ENCODE results near the gene BOK. TPM values are rescaled to one million over a fixed set of nuclear protein-coding genes. Genes with fewer than 3 reads are reported as not detected.

Gene BOK
- total and polyA plus RNA-seq, 2 of the 13 experiments (the other 11 are each of a cell fraction or from before 2014, with no cell fraction given) = 35.5 to 39.2 TPM

GRCh38 chr2:241559323-241560161 is 997 bp downstream of the BOK start (continued):
- TF ChIP-seq HMGXB4 (CRISPR knock-in tag; IDR thresholded peaks at IDR 0.05; ENCODE audit: borderline replicate concordance in 1 of 2, low read depth in 1 of 2) = peak in 1 of 2 experiments; percentile 42; a peak in 2 of 4 replicates
- TF ChIP-seq HBP1 (CRISPR knock-in tag; IDR thresholded peaks at IDR 0.05; ENCODE audit: low read depth) = no peak
- no peak for TF ChIP-seq IKZF5 (CRISPR knock-in tag; IDR thresholded peaks at IDR 0.05)
- TF ChIP-seq ZBTB7B (CRISPR knock-in tag; IDR thresholded peaks at IDR 0.05) = peak; percentile 74
- TF ChIP-seq TMF1 (CRISPR knock-in tag; IDR thresholded peaks at IDR 0.05; ENCODE audit: low read depth) = no peak
- TF ChIP-seq MAF1 (CRISPR knock-in tag; IDR thresholded peaks at IDR 0.05; ENCODE audit: borderline replicate concordance) = 0 out of 2 replicates have a peak, but pooled peaks have one; percentile 27
- TF ChIP-seq ATF3 (CRISPR knock-in tag; IDR thresholded peaks at IDR 0.05) = peak; percentile 35; the same call in 1 of the 2 replicates
- peak; percentile 60; the same call in 1 of the 2 replicates for TF ChIP-seq KAT8 (CRISPR knock-in tag; IDR thresholded peaks at IDR 0.05)
- TF ChIP-seq ZNF7 (CRISPR knock-in tag; IDR thresholded peaks at IDR 0.05) = no peak
- TF ChIP-seq ZFP36 (IDR thresholded peaks at IDR 0.05; ENCODE audit: borderline replicate concordance, low read depth, low read length, partially characterized antibody) = no peak
- TF ChIP-seq ERF (CRISPR knock-in tag; IDR thresholded peaks at IDR 0.05) = peak; percentile 13
- TF ChIP-seq MAZ (IDR thresholded peaks at IDR 0.05; ENCODE audit: borderline replicate concordance, low read depth, low read length) = no peak
- TF ChIP-seq MAZ (CRISPR knock-in tag; IDR thresholded peaks at IDR 0.05; ENCODE audit: low read depth) = no peak
- TF ChIP-seq XBP1 (CRISPR knock-in tag; IDR thresholded peaks at IDR 0.05) = no peak
- TF ChIP-seq ZNF788 (CRISPR knock-in tag; IDR thresholded peaks at IDR 0.05; ENCODE audit: borderline replicate concordance) = no peak
- TF ChIP-seq SMYD3 (CRISPR knock-in tag; IDR thresholded peaks at IDR 0.05) = no peak
- no peak for TF ChIP-seq ZNF12 (CRISPR knock-in tag; IDR thresholded peaks at IDR 0.05)
- no peak for TF ChIP-seq HHEX (CRISPR knock-in tag; IDR thresholded peaks at IDR 0.05)
- TF ChIP-seq HMG20B (CRISPR knock-in tag; conservative IDR thresholded peaks at IDR 0.05) = no peak
- no peak for TF ChIP-seq THYN1 (CRISPR knock-in tag; IDR thresholded peaks at IDR 0.05; ENCODE audit: borderline replicate concordance, low read depth)
- no peak for TF ChIP-seq ZSCAN22 (CRISPR knock-in tag; IDR thresholded peaks at IDR 0.05)
- TF ChIP-seq ZNF570 (CRISPR knock-in tag; IDR thresholded peaks at IDR 0.05; ENCODE audit: borderline replicate concordance) = no peak
- 0 out of 2 replicates have a peak, but pooled peaks have one; percentile 46 for TF ChIP-seq ZNF367 (CRISPR knock-in tag; IDR thresholded peaks at IDR 0.05; ENCODE audit: borderline replicate concordance)
